LNCaP clone FGC (cell line): ENCODE results near the gene CRTAC1.

Experiments used
- DNase-seq: peaks from one replicate; pipeline ENCODE4 v3.0.0-alpha.2; 2011; ENCODE audit warnings: low read depth
- H3K4me3 ChIP-seq: 2 replicates; pipeline ENCODE4 v1.5.1; 2011; ENCODE audit warnings: mild to moderate bottlenecking, low read depth, low read length, control low read depth
- TF ChIP-seq, protein P1 (sequence below): IDR thresholded peaks from 2 replicates; pipeline ENCODE4 v1.5.1; 2012; ENCODE audit warnings: mild to moderate bottlenecking; ENCODE audit not compliant: control insufficient read depth, insufficient read depth; ENCODE audit errors: extremely low read depth

The CRTAC1 gene

DNA sequence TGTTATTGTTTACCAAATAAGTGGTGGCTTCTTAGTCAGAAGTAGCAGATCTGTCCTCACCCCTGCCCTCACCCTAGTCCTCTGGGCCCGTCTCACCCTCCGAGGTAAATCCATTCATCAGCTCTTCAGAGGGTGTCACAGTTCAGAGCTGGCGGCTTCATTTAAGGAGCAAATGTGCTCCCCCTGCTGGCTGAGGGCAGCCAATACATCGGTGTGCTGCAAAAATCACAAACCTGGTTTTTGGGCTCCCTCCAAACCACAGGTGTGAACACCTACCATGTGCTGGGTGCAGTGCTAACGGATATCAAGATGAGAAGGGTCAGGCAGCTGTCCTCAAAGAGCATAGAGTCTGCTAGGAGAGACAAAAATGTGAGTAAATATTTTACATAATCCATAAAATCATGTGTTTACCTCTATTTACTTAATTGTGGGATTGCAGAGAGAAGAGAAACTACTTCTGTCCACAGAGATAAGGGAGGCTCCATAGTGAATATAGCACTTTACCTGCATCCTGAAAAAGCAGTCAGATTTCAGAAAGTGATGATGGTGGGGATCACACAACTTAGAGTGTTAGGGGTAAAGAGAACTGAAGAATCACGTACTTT is 15.5 kb upstream of the CRTAC1 start:
- H3K4me3 ChIP-seq = no peak overlapping the region
- peak; percentile 38 for DNase-seq
- TF ChIP-seq, protein P1, sequence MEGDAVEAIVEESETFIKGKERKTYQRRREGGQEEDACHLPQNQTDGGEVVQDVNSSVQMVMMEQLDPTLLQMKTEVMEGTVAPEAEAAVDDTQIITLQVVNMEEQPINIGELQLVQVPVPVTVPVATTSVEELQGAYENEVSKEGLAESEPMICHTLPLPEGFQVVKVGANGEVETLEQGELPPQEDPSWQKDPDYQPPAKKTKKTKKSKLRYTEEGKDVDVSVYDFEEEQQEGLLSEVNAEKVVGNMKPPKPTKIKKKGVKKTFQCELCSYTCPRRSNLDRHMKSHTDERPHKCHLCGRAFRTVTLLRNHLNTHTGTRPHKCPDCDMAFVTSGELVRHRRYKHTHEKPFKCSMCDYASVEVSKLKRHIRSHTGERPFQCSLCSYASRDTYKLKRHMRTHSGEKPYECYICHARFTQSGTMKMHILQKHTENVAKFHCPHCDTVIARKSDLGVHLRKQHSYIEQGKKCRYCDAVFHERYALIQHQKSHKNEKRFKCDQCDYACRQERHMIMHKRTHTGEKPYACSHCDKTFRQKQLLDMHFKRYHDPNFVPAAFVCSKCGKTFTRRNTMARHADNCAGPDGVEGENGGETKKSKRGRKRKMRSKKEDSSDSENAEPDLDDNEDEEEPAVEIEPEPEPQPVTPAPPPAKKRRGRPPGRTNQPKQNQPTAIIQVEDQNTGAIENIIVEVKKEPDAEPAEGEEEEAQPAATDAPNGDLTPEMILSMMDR = peak; percentile 89

DNA sequence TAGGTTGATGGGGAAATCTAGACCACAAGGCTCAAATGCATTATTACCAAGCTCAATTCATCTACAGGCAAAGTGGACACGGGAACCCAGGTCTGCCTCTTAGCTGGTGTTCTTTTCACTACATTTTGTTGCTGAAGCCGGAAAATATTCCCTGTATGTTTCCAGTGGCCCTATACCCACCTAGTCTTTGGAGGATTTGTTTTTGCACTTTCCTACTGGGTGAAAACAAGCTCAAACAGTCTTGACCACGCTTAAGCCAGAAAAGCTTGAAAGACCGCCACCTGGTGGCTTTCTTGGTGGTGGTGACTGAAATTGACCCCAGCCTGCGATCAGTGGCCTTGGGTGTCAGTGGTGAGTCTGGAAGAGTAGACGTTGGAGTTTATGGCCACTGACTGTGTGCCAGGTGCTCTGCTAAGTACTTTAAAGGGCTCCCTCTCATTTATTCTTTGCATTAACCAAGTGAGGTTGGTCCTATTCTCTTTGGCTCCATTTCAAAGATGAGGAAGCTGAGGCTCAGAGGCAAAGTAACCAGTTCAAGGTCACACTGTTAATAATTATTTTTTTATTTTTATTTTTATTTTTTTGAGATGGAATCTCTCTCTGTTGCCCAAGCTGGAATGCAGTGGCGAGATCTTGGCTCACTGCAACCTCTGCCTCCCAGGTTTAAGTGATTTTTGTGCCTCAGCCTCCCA is 11.1 kb upstream of the CRTAC1 start:
- no peak overlapping the region for H3K4me3 ChIP-seq
- DNase-seq = peak; percentile 46
- TF ChIP-seq, protein P1 = peak; percentile 83

DNA sequence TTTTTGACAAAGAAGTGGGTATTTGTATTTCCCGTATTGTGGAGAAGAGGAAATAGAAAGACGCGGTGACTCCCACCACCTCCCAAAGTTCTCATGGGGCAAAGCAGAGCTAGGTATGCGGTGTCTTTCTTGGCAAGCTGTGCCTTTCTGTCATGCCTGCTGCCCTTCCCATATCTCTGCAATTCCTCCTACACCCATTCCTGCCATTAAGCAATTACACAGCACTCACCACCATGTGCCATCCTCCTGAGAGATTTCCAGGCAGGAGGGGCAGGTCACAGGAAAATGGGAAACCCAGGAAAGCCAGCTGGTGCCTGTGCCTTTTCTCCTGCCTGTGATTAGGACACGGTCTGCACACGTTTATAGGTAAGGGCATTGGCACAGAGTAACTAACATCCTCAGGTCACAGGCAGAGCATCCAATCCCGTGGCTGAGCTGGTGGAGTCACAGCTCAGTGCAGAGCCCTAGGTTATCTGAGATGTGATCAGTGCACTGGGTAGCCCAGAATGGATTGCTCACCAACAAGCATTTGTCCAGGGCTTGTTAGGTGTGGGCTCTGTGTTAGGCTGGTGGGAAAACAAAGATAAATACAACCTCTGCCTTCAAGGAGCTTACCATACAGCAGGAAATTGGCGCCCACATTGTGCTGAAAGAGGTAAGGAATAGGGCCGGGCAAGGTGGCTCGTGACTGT is 9.4 kb upstream of the CRTAC1 start:
- no peak for DNase-seq
- TF ChIP-seq, protein P1 = no peak
- H3K4me3 ChIP-seq = no peak overlapping the region

DNA sequence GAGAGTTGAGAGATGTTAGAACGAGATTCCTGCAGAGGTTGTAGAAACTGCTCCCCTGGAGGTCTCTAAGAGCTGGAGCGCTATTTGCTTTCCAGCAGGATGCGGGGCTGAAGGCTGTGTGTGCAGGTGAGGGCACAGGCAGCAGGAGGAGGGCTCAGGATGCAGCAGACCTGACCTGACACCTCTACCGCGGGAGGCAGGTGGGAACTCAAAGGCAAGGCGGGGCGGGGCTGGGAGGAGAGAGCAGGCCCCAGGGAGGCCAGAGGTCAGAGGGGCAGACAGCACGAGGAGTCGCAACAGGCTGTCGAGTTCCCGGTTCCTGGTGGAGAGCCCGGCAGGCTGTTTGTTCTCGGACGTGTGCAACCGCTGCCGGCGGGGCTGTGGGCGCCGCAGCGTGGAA is 7.9 kb upstream of the CRTAC1 start:
- DNase-seq = no peak
- no peak overlapping the region for H3K4me3 ChIP-seq
- TF ChIP-seq, protein P1 = no peak

DNA sequence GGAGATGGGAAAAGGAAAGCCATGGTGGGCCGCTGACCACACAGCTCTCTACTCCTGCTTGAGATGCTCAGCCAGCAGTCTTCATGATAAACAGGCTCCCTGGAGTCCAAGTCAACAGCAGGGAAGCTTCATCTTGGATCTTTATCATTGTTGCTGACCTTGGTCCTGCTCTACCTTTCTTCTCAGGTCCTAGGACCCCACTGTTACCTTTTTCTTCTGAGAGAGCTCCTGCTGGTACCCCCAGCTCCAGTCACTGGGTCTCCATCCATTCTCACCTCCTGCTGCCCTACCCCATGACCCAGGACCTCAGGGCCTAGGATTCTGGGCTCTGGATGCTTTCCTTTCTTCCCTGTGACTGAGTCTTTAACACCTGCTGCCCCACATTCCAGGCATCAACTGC is 5.2 kb upstream of the CRTAC1 start:
- H3K4me3 ChIP-seq = no peak overlapping the region
- TF ChIP-seq, protein P1 = no peak
- no peak for DNase-seq

DNA sequence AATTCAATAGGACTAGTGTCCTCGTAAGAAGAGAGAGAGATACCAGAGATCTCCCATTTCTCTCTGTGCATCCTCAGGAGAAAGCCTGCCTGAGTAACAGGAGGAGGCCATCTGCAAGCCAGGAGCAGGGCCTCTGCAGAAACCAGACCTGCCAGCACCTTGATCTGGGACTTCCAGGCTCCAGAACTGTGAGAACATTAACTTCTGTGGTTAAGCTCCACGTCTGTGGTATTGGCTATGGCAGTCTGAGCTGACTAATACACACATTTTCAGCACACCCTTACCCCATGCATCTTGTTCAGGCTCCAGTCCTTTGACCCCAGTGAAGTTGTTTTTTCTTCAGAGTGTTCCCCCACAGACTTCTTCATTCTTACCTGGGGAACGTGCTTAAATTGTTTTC is 3.1 kb upstream of the CRTAC1 start:
- TF ChIP-seq, protein P1 = no peak
- no peak overlapping the region for H3K4me3 ChIP-seq
- DNase-seq = no peak
